Bronchial epithelial cell (primary cell): ENCODE measurements around the gene MDC1. TPM values are rescaled to one million over a fixed set of nuclear protein-coding genes. Genes with fewer than 3 reads are reported as not detected.
"Not testable (repeated sequence)": the region's sequence is repeated elsewhere in the genome, so short reads cannot be mapped to it uniquely, and the experiment has no call there.

Source experiments
- DNase-seq: peaks from one replicate; pipeline ENCODE4 v3.0.0-alpha.2; 2010; ENCODE audit warnings: low read depth
- FAIRE-seq: peaks from 2 replicates; lab custom pipeline; 2011; peaks lifted over from hg19 to GRCh38; lab: Jason Lieb, UNC
- H3K27me3 ChIP-seq: 2 replicates; pipeline ENCODE4 v1.5.1; 2011; ENCODE audit warnings: low read length; ENCODE audit not compliant: control insufficient read depth, insufficient read depth
- H3K36me3 ChIP-seq: 2 replicates; pipeline ENCODE4 v1.5.1; 2011; ENCODE audit warnings: low read length; ENCODE audit not compliant: control insufficient read depth, insufficient read depth
- H3K4me3 ChIP-seq: 2 replicates; pipeline ENCODE4 v1.5.1; 2011; ENCODE audit warnings: mild to moderate bottlenecking, low read depth, low read length, control low read depth
- CTCF ChIP-seq: IDR thresholded peaks from 2 replicates; pipeline ENCODE4 v1.5.1; 2011; ENCODE audit warnings: mild to moderate bottlenecking, moderate library complexity, low read length, control low read depth, inconsistent platforms; ENCODE audit not compliant: insufficient read depth, severe bottlenecking
- total RNA-seq: library from RNA; depleted of rRNA; stranded (reverse); fragments of >200 nt; gene quantifications from 2 replicates; pipeline ENCODE4 v1.2.1, GENCODE V29; 2014

MDC1 gene
- total RNA-seq = 2.4 and 2.7 TPM in 2 replicates

- H3K27me3 ChIP-seq = no peaks in the 10 kb centered on the region
Observed at GRCh38 chr6:30717129-30717844, at the start of gene MDC1. Gene MDC1 (minus strand): TSS chr6:30717281. CDS start chr6:30715175, 2,106 bp downstream.

GRCh38 chr6:30766461-30767157 is 49.5 kb upstream of the MDC1 start:
- no peak for DNase-seq
- Histone ChIP-seq H3K27me3 (no peaks in the 10 kb centered on the region), H3K4me3 (no peak overlapping the region), H3K36me3 (no peaks in the 10 kb centered on the region)
- no peak for FAIRE-seq
- no peak for TF ChIP-seq CTCF

More at GRCh38 chr6:30717129-30717844, at the start of gene MDC1:
- peak within 1 kb of the TSS; percentile 52 for H3K4me3 ChIP-seq
- FAIRE-seq (peak; percentile 73), DNase-seq (peak; percentile 99)
- peaks cover 2% of the 10 kb centered on the region for H3K36me3 ChIP-seq
- peak; percentile 43 for TF ChIP-seq CTCF

- H3K4me3 ChIP-seq, DNase-seq, FAIRE-seq, H3K27me3 ChIP-seq, H3K36me3 ChIP-seq: not testable (repeated sequence)
Observed at GRCh38 chr6:30765495-30765894, 48.4 kb upstream of the MDC1 start.

- H3K27me3 ChIP-seq, FAIRE-seq, H3K4me3 ChIP-seq, H3K36me3 ChIP-seq: not testable (repeated sequence)
- peak; percentile 77 for DNase-seq
Observed at GRCh38 chr6:30764490-30765043, 47.5 kb upstream of the MDC1 start.

- no peaks in the 10 kb centered on the region for H3K27me3 ChIP-seq
- DNase-seq = no peak
- TF ChIP-seq CTCF = no peak
- no peak for FAIRE-seq
- no peaks in the 10 kb centered on the region for H3K36me3 ChIP-seq
- no peak overlapping the region for H3K4me3 ChIP-seq
Observed at GRCh38 chr6:30763618-30764489, 46.8 kb upstream of the MDC1 start.

- Histone ChIP-seq H3K4me3 (no peak overlapping the region), H3K27me3 (no peaks in the 10 kb centered on the region), H3K36me3 (no peaks in the 10 kb centered on the region)
- FAIRE-seq (no peak), DNase-seq (no peak)
- no peak for TF ChIP-seq CTCF
Observed at GRCh38 chr6:30763155-30763617, 46.1 kb upstream of the MDC1 start.
